ENCODE measurements around the gene MSL3.

The MSL3 gene

GRCh38 chrX:11733614-11734013, 24.4 kb upstream of the MSL3 start:
- ChIA-PET CTCF (no interaction called here), POLR2A (ENCODE audit: low non-redundant PET) (no interaction called here)
- no peak for DNase-seq (ENCODE audit: low spot score)
- TF ChIP-seq CTCF (conservative IDR thresholded peaks at IDR 0.05; ENCODE audit: low read depth): no peak
- no peak overlapping the region for H3K27ac ChIP-seq

GRCh38 chrX:11739776-11740175, 18.3 kb upstream of the MSL3 start:
- H3K27ac ChIP-seq: no peak overlapping the region
- CTCF ChIA-PET: no interaction called here
- no peak for TF ChIP-seq CTCF (conservative IDR thresholded peaks at IDR 0.05; ENCODE audit: low read depth)
- POLR2A ChIA-PET (ENCODE audit: low non-redundant PET): no interaction called here
- DNase-seq (ENCODE audit: low spot score): no peak

DNA sequence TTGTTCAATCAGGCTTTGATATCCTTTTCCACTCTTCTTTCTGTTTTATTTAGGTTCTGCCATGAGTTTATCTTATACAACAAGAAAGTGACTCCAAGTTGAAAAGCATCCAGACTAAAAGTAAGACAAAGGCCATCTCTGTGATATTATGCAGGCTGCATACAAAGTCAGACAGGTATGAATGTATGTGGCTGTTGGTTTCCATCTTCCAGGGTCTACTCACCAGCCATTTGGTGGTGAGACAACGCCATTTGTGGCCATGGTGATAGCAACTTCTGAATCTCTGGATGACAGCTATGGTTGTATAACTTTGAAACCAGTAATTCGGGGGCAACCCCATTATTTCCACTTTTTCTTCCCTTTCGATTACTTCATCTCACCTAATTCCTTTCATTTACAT, 17.2 kb upstream of the MSL3 start:
- CTCF ChIA-PET: no interaction called here
- POLR2A ChIA-PET (ENCODE audit: low non-redundant PET): no interaction called here
- no peak for DNase-seq (ENCODE audit: low spot score)

GRCh38 chrX:11741574-11741973, 16.5 kb upstream of the MSL3 start:
- POLR2A ChIA-PET (ENCODE audit: low non-redundant PET): no interaction called here
- TF ChIP-seq CTCF (conservative IDR thresholded peaks at IDR 0.05; ENCODE audit: low read depth): no peak
- CTCF ChIA-PET: no interaction called here
- no peak for DNase-seq (ENCODE audit: low spot score)
- no peak overlapping the region for H3K27ac ChIP-seq

More for the DNA sequence above, 17.2 kb upstream of the MSL3 start:
- H3K27ac ChIP-seq: no peak overlapping the region
- TF ChIP-seq CTCF (conservative IDR thresholded peaks at IDR 0.05; ENCODE audit: low read depth): no peak

DNA sequence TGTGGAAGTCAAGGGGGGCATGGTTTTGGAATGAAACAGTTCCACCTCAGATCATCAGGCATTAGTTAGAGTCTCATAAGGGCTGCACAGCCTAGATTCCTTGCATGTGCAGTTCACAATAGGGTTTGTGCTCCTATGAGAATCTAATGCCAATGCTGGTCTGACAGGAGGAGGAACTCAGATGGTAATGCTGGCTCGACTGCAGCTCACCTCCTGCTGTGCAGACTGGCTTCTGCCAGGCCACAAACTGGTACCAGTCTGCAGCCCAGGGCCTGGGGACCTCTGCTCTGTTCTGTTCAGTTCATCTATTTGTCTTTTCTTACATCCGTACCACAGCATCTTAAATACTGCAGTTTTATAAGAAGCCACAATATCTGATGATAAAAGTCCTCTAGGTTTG, 12.2 kb upstream of the MSL3 start:
- H3K27ac ChIP-seq: no peak overlapping the region
- no peak for DNase-seq (ENCODE audit: low spot score)
- TF ChIP-seq CTCF (conservative IDR thresholded peaks at IDR 0.05; ENCODE audit: low read depth): no peak
- POLR2A ChIA-PET (ENCODE audit: low non-redundant PET): no interaction called here
- CTCF ChIA-PET: interaction anchor here (0.7 kb wide), 1 partner anchor 1023 kb away, joined by 5 read pairs; no protein-coding TSS in a partner anchor

DNA sequence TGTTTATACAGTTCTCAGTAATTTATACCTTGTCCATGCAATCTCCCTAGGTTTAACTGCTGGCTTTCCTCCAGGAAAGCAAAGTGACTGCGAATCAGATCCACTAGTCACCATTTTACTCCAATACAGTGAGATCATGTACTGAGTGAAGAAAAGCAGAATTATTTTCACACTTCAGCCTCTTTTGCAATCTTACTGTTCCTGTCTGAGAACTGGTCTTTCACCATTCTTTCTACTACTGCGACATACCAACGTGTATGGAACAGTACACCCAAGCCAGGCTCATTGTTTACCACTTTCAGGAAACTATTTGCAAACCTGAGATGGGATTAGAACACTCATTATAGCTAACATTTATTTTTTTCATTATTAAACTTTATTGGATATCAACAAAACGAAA, 8.0 kb upstream of the MSL3 start:
- DNase-seq (ENCODE audit: low spot score): no peak
- no peak overlapping the region for H3K27ac ChIP-seq
- CTCF ChIA-PET: no interaction called here
- no peak for TF ChIP-seq CTCF (conservative IDR thresholded peaks at IDR 0.05; ENCODE audit: low read depth)
- POLR2A ChIA-PET (ENCODE audit: low non-redundant PET): no interaction called here

DNA sequence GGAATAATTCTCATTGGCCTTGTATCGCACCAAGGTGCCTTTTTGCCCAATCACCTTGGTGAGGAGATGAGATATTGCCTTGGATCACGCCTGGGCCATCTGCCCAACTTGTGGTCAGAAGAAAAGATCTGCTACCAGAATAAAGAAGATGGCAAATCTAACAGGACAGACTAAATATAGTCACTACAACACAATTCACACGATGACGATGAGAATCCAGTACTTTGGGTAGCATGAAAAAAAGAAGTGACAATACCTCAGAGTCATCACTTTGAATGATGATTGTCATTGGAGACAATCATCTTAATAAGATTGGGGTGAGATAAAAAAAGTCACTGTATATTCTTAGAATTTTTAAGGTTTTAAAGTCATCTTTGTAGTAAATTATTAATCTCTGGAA, 7.3 kb upstream of the MSL3 start:
- no peak for TF ChIP-seq CTCF (conservative IDR thresholded peaks at IDR 0.05; ENCODE audit: low read depth)
- ChIA-PET POLR2A (ENCODE audit: low non-redundant PET) (no interaction called here), CTCF (no interaction called here)
- no peak overlapping the region for H3K27ac ChIP-seq
- no peak for DNase-seq (ENCODE audit: low spot score)
